GM12878 (cell line): Measurements from ENCODE around the gene MCM6.

Source experiments
- CBX5 ChIP-seq: sonication (generic); IDR thresholded peaks from 2 replicates; pipeline ENCODE4 v1.6.1; 2016; ENCODE audit warnings: low read depth, moderate library complexity, mild to moderate bottlenecking, inconsistent platforms
- CTCF ChIP-seq, 3 experiments: IDR thresholded peaks in 2 of 3; conservative IDR thresholded peaks in 1 of 3; 2 replicates each; pipeline ENCODE4 v1.5.1; 2011; ENCODE audit warnings: low read depth in 3 of 3, low read length in 3 of 3, mild to moderate bottlenecking in 3 of 3, control low read depth in 2 of 3, moderate library complexity in 2 of 3, inconsistent platforms in 1 of 3, mixed read lengths in 1 of 3; ENCODE audit not compliant: control insufficient read depth in 2 of 3, insufficient read depth in 1 of 3; ENCODE audit errors: extremely low read depth in 1 of 3
- POLR2AphosphoS2 ChIP-seq: IDR thresholded peaks from 2 replicates; pipeline ENCODE4 v1.6.1; 2011; ENCODE audit warnings: low read depth, mild to moderate bottlenecking, low read length, improper control_type of control experiment, moderate library complexity
- REST ChIP-seq: IDR thresholded peaks from 2 replicates; pipeline ENCODE4 v1.6.1; 2012; ENCODE audit warnings: mild to moderate bottlenecking, low read depth, low read length
- SMARCA5 ChIP-seq: fragments of 450-650 bp; IDR thresholded peaks from 2 replicates; pipeline ENCODE4 v1.6.1; 2017; ENCODE audit warnings: mild to moderate bottlenecking

GRCh38 chr2:135822855-135823254 is 53.4 kb downstream of the MCM6 start:
- 0 out of 2 replicates have a peak, but pooled peaks have one; percentile 46 for TF ChIP-seq CBX5
- no peak for TF ChIP-seq POLR2AphosphoS2
- TF ChIP-seq SMARCA5 = no peak
- TF ChIP-seq REST = no peak
- no peak for TF ChIP-seq CTCF (IDR thresholded peaks at IDR 0.05 in 2 of 3, conservative IDR thresholded peaks at IDR 0.05 in 1 of 3; ENCODE audit: control insufficient read depth in 2 of 3, extremely low read depth in 1 of 3, insufficient read depth in 1 of 3, low read depth in 3 of 3, low read length in 3 of 3)
